HG03103 (cell line): ENCODE data around the gene ATG7.
"Not testable (repeated sequence)": the region's sequence is repeated elsewhere in the genome, so short reads cannot be mapped to it uniquely, and the experiment has no call there.

Experiments used
- ATAC-seq: cut with Tn5 transposase; IDR thresholded peaks from one replicate; pipeline ENCODE4 v1.9.1; 2021; ENCODE audit warnings: low read depth; ENCODE audit not compliant: unreplicated experiment

Gene ATG7

DNA sequence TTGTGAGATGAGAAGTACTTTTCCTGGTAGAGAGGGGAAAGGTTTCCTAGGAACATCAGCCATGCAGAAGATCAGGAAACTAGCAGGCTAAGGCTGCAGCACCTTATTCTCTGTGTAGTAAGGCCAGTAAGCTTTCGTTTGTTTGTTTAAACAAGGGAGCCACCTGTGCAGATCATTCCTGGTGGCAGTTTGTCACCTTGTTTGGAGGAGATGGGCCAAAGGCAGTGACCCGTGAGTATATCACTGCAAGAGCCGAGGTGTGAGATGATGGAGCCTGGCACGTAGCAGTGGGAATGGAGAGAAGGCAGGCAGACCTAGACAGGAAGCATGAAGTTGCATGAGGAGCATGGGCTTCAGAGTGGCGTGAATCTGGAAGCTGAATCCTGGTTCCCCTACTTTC, 19.6 kb downstream of the ATG7 start:
- ATAC-seq, result no peak

- no peak for ATAC-seq
Measured at GRCh38 chr3:11297126-11297525, 24.9 kb downstream of the ATG7 start.

GRCh38 chr3:11300970-11301369, 28.8 kb downstream of the ATG7 start:
- peak; percentile 92 for ATAC-seq

DNA sequence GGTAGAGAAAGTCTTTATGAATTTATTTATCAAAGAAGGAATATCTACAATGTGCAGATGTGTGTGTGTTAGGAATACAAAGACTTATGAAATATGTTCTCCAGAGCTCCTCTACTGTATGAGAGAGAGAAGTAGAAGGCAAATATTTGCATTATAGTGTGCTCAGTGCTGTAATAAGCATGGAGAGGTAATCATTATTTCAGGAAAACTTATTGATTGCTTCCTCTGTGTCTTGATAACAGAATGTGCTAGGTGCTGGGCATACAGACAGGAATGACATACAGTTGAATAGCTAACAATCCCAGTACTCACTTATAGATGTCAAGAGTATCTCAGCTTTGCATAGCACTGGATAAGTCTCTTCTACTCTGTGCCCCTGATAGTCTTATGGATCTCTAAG, 30.2 kb downstream of the ATG7 start:
- no peak for ATAC-seq

DNA sequence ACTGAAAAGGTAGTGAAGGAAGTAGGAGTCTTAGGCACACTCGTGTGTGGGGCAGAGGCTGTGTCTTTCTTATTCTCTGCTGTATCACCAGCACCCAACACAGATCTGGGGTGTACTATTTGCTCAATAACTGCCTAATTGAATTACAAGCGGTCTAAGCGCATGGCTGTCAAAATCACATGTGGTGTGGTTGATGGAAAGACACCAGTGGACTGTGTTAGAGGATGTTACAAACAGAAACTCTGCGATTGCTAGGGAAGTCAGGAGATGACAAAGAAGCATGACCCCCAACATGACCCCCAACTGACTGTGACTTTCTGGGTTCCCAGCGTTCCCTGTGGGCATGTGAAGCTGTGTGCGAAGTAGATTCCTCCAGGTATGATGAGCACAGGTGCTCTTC, 32.0 kb downstream of the ATG7 start:
- ATAC-seq, result no peak

- ATAC-seq, result no peak
Measured at GRCh38 chr3:11305509-11305908, 33.3 kb downstream of the ATG7 start.

DNA sequence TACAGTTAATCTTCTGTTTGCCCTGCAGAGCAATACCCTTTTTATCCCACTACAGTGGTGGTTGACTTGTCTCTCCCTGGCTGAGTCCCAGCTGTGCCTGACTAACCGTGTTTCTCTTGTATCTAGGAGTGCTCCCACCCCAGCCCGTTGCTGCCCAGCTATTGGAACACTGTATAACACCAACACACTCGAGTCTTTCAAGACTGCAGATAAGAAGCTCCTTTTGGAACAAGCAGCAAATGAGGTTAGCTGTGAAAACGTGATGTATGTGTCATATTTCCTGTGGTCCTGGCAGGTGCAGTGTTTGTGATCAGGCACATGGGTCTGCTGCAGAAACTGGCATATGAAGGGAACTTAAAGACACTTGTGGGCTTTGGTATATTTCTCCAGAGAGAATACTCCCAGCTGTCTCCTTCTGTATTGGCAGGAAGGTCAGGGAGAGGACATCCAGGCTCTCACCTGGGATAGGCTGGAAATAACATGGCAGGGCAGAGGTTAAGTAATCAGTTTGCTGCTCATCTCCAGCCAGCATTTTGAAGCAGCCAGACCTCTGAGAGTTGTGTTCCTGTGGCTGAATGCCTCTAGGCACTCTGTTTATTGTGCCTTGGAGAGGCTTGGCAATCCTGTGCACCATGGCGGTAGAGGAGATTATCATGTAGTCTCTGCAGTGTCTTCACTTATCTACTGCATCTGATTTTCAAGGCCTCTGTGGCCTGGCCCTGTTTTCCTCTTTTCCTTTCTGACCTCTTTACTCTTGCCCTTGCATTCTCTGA, 34.8 kb downstream of the ATG7 start:
- no peak for ATAC-seq

GRCh38 chr3:11307830-11308432, 35.7 kb downstream of the ATG7 start:
- ATAC-seq, result no peak

GRCh38 chr3:11310258-11310657, 38.1 kb downstream of the ATG7 start:
- ATAC-seq, result no peak

- ATAC-seq, result no peak
Measured at GRCh38 chr3:11312166-11312565, 40.0 kb downstream of the ATG7 start.

- ATAC-seq, result no peak
Measured at GRCh38 chr3:11317300-11317699, 45.1 kb downstream of the ATG7 start.

GRCh38 chr3:11322931-11323330, 50.7 kb downstream of the ATG7 start:
- ATAC-seq, result no peak

GRCh38 chr3:11323813-11324212, 51.6 kb downstream of the ATG7 start:
- no peak for ATAC-seq

GRCh38 chr3:11327619-11328018, 55.4 kb downstream of the ATG7 start:
- no peak for ATAC-seq

- no peak for ATAC-seq
Measured at GRCh38 chr3:11328196-11328945, 56.2 kb downstream of the ATG7 start.

DNA sequence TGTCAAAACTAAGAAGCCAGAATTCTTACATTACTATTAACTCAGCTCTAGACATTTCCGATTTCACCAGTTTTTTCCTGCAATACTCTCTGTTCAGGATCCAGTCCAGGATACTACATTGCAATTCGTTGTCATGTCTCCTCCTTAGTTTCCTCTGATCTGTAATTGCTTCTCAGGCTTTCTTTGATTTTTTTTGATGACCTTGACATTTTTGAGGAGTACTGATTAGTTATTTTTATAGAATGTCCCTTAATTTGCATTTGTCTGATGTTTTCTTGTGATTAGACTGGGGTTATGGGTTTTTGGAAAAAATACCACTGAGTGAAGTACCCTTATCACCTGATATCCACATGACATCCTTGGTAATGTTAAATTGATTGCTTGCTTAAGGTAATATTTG, 57.6 kb downstream of the ATG7 start:
- no peak for ATAC-seq

GRCh38 chr3:11331101-11331500, 58.9 kb downstream of the ATG7 start:
- ATAC-seq, result no peak

DNA sequence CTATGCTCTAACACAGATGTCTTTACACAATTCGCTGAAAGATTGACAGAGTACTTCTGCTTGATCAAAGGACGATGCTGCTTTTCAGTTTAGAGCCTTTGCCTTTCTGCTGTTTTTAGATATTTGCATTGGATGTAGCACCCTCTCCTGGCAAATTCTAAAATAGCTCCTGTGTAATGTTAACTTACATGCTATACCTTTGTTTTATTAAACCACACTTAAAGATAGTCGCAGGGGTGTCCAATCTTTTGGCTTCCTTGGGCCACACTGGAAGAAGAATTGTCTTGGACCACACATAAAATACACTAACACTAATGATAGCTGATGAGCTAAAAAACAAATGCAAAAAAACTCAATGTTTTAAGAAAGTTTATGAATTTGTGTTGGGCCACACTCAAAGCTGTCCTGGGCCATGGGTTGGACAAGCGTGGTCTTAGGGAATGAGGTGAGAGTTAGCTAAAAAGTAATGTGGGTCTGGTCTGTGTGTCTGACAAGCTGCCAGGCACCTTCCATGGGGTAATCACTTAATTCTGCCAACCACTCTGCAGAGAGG, 62.9 kb downstream of the ATG7 start:
- ATAC-seq, result no peak

DNA sequence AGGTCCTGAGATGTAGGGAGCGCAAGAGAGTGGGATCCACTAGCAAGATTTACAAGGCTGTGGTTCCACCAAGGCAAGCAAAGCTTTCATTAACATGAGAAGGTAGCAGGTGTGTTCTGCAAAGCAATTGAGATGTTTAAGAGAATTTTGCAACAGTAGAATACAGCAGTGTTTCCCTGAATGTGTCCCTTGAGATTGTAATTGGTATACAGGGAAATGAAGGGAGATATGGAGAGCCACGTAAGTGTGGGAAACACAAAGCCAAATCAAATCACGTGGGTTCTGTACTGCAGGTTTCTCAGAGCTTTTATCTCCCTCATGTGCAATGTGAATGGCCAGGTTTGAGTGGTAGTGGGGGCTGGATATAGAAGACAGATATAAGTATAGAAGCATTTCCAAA, 67.3 kb downstream of the ATG7 start:
- no peak for ATAC-seq

DNA sequence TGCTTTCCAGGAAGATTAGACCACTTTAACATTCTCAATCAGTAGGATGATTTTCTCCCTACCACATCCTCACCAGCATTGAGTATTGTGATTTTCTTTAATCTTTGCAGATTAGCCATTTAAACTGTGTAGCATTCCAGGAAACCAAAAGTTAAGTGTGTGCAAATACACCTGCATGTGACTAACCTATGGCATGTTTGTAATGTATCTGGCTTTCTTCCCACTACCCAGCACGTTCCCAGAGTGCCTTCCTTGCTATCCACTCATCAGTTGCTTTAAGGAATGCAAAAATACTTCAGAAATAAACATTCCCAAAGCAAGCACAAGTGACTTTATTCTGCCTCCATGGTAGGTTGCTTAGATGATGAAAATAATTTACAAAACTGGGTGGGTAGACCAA, 74.2 kb downstream of the ATG7 start:
- ATAC-seq, result no peak

GRCh38 chr3:11348877-11349276, 76.7 kb downstream of the ATG7 start:
- ATAC-seq, result not testable (repeated sequence)
